Hepatocyte (in vitro differentiated cells): ENCODE results near the gene SASS6.

Experiments used
- EZH2phosphoT487 ChIP-seq: fragments of 200-600 bp; sonication (generic); IDR thresholded peaks from one replicate; pipeline ENCODE4 v1.6.1; 2018; ENCODE audit warnings: antibody characterized with exemption, mild to moderate bottlenecking, low read depth, moderate library complexity; ENCODE audit not compliant: unreplicated experiment, severe bottlenecking
- TF ChIP-seq, protein P1 (sequence below): fragments of 200-600 bp; sonication (generic); IDR thresholded peaks from 2 replicates; pipeline ENCODE4 v1.5.1; 2016; ENCODE audit warnings: antibody characterized with exemption, mild to moderate bottlenecking; ENCODE audit not compliant: poor library complexity

DNA sequence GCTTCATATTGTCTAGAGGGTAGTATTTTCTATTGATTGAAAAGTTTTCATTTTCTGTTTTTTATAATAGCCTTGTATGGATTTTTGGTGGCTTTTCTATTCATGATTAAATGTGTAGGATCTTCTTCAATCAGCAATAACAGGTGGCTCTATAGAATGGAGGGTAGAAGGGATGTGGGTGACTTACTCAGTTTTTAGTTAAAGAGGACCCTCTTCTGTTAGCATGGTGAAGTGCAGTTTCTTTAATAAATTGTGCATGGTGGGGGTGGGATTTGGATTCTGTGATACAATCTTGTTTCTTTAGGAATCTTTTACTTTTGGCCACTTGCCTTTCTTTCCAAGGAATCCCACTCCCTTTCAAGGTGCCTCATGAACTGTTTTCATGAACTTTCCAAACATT lies 98.3 kb downstream of the SASS6 start:
- TF ChIP-seq, protein P1, sequence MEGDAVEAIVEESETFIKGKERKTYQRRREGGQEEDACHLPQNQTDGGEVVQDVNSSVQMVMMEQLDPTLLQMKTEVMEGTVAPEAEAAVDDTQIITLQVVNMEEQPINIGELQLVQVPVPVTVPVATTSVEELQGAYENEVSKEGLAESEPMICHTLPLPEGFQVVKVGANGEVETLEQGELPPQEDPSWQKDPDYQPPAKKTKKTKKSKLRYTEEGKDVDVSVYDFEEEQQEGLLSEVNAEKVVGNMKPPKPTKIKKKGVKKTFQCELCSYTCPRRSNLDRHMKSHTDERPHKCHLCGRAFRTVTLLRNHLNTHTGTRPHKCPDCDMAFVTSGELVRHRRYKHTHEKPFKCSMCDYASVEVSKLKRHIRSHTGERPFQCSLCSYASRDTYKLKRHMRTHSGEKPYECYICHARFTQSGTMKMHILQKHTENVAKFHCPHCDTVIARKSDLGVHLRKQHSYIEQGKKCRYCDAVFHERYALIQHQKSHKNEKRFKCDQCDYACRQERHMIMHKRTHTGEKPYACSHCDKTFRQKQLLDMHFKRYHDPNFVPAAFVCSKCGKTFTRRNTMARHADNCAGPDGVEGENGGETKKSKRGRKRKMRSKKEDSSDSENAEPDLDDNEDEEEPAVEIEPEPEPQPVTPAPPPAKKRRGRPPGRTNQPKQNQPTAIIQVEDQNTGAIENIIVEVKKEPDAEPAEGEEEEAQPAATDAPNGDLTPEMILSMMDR = peak; percentile 38
- TF ChIP-seq EZH2phosphoT487 = no peak
